SK-N-MC (cell line): ENCODE results near the gene ADCY3.

Experiments used
- EZH2 ChIP-seq: fragments of 200-600 bp; sonication (generic); IDR thresholded peaks from one replicate; pipeline ENCODE4 v1.6.1; 2017; ENCODE audit warnings: antibody characterized with exemption
- POLR2AphosphoS5 ChIP-seq: IDR thresholded peaks from 2 replicates; pipeline ENCODE4 v1.6.1; 2012; ENCODE audit warnings: mild to moderate bottlenecking, low read depth, low read length, borderline replicate concordance

GRCh38 chr2:24863641-24864040 lies 56.4 kb downstream of the ADCY3 start:
- TF ChIP-seq POLR2AphosphoS5 = no peak
- no peak for TF ChIP-seq EZH2
